Skin epidermis (tissue), 12 donors: ENCODE data around the gene BBS1.
"Not testable (repeated sequence)": the region's sequence is repeated elsewhere in the genome, so short reads cannot be mapped to it uniquely, and the experiment has no call there.

ENCODE experiments used
- H3K27ac ChIP-seq, 21 experiments: fragments of 200-600 bp; sonication (generic) in 11 of 21; one replicate each; pipeline ENCODE4 v1.5.0; 2020; ENCODE audit warnings: mild to moderate bottlenecking in 3 of 21, inconsistent platforms in 2 of 21, moderate library complexity in 2 of 21
- H3K4me3 ChIP-seq, 7 experiments: fragments of 200-600 bp; sonication (generic) in 2 of 7; one replicate each; pipeline ENCODE4 v1.5.0; 2020; ENCODE audit warnings: inconsistent platforms in 2 of 7, mild to moderate bottlenecking in 2 of 7, moderate library complexity in 1 of 7

Gene BBS1

DNA sequence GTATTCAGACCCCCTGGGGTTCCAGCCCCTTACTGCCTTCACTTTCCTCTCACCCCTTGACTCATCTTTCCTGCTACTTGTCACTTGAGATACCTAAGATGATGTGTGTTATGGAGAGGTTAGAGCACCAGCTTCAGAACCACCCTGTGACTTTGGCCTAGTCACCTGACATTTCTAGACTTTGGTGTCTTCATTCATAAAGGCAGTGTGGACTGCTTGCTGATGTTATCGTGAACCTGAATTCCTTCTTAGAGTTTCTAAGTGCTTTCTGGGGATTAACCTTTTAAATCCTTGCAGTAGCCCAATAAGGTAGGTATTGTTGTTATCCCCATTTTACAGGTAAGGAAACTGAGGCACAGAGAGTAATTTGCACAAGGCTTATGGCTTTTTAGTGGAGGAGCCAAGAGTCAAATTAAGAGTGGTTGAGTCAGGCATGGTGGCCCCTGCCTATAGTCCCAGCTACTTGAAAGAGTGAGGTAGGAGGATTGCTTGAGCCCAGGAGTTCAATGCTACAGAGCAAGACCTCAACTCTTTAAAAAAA, 5.1 kb upstream of the BBS1 start:
- Histone ChIP-seq H3K27ac (no peak overlapping the region), H3K4me3 (no peak overlapping the region)

DNA sequence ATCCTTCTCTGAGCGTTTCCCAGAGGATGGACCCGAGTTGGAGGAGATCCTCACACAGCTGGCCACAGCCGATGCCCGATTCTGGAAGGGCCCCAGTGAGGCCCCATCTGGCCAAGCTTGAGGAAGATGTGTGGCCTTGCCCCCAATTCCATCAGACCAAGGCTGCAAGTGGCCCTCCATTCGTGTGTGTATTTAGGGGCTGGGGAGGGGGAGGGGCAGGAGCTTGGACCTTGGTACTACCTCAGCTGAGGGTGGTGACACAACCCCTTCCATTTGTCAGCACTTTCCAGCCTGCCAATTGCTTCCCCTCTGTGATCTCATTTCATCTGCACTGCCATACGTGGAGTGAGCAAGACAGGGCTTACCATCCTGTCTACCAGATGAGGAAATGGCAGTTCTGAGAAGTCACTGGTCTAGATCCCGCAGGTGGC, 1.3 kb upstream of the BBS1 start:
- H3K27ac ChIP-seq, result no peak overlapping the region
- no peak overlapping the region for H3K4me3 ChIP-seq

DNA sequence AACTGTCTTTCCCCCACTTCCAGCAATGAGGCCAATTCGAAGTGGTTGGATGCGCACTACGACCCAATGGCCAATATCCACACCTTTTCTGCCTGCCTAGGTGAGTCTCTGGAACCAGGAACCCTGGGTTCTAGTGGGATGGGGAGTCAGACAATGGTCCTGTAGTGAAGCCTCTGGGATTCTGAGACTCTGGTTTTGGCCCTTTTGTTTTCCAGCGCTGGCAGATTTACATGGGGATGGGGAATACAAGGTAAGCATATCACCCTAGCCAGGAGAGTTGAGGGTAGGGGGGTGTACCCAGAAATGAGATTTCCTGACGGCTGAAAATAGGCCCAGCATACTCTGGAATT, 530 bp downstream of the BBS1 start:
- peak overlapping the region in 18 of 21 experiments; percentile 9 to 80 (median 51) for H3K27ac ChIP-seq
- peak overlapping the region; percentile 50 to 86 (median 67) for H3K4me3 ChIP-seq

DNA sequence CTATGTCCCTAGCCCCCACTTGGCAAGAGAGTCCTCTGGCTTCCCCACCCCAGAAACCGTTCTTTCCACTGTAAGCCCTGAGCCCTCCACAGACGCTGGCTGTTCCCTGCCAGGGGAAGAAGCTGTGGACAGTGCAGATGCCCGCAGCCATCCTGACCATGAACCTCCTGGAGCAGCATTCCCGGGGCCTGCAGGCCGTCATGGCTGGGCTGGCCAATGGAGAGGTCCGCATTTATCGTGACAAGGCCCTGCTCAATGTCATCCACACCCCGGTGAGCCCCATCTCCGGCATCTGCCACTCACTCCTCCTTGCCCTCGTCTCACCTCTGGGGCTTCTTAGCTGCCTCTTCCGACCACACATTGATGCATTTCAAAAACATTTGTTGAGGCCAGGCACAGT, 13.2 kb downstream of the BBS1 start:
- Histone ChIP-seq H3K27ac (no peak overlapping the region), H3K4me3 (no peak overlapping the region)

DNA sequence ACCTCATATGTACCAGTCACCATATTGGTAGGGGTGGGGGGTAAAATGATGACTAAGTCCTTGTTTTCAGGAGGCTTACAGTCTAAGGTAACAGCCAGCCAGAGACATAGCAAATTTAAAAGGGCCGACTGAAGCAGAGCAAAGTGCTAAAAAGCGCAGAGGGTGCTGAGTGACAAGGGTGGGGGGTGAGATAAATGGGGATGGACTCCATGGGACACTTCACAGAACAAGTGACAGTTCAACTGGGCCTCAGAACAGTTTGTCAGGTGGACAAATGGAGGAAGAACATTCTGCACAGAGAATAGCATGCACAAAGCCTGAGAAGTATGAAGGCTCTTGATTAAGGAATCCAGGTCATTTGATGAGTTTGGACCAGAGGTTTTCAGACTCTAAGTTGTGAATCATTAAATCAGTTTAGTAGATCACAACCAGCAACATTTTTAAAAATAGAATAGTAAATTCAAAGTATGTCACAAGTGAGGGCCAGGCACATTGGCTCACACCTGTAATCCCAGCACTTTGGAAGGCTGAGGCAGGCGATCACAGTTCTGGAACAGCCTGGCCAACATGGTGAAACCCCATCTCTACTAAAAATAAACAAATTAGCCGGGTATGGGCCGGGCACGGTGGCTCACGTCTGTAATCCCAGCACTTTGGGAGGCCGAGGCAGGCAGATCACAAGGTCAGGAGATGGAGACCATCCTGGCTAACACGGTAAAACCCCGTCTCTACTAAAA, 14.0 kb downstream of the BBS1 start:
- H3K4me3 ChIP-seq, result no peak overlapping the region
- H3K27ac ChIP-seq, result no peak overlapping the region

DNA sequence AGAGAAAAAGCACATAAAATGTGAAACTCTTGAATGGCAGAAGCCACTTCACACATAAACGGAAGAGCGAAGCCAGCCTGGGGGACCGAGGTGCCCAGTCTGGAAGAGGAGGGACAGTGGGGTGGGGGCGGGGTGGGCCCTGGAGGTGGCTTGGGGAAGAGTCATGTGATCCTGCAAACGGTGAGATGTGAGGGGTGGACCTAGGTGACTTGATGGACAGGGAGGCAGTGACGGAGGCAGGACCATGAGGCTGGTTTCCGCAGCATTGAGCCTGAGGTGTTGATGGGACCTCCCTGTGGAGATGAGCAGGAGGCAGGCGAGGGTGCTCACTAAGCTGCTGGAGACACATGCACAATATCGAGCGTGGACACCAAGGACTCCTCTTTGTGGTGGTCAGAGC, 18.6 kb downstream of the BBS1 start:
- no peak overlapping the region for H3K4me3 ChIP-seq
- no peak overlapping the region for H3K27ac ChIP-seq

DNA sequence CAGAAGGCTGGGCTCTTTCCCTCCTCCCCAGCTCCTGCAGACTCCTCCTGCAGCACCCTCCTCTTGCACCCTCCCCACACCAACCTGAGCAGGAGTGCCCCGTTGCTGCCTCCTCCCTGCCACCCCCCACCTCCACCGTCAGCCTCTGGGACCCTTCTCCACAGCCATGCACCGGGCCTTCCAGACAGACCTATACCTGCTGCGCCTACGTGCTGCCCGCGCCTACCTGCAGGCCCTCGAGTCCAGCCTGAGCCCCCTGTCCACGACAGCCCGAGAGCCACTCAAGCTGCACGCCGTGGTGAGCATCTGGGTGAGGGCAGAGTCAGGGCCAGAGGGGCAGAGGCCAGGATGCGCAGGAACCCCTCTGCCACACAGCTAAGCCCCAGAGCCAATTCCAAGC, 19.2 kb downstream of the BBS1 start:
- no peak overlapping the region for H3K27ac ChIP-seq
- no peak overlapping the region for H3K4me3 ChIP-seq

DNA sequence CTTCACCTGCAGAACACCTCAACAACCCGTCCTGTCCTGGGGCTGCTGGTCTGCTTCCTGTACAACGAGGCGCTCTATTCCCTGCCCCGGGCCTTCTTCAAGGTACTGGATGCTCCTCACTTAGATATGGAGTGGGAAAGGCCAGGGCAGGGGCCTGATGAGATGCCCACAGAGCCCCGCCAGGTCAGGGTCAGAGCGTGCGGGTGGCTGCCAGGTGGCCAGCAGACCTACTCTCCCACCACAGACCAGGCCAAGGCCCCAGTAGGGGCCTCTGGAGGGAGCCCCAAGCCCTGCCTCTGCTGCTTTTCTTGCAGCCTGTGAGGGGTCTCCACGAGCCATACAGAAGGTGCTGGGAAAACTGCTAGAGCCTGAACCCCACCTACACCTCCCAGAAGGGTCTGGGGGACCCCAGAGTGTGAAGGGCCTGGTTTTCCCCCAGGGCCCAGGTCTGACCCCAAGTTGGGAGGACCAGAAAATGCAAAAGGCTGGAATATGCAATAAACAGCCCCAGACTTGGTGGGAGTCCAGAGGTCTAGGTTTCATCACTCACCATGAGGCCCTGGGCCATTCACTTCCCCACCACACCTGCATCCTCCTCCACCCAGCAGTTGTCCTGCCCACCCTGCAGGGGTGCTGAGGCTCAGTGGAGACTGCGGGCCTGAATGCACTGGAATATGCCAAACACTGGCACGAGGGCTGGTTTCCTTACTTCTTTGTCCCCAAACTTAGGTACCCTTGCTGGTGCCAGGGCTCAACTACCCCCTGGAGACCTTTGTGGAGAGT, 20.7 kb downstream of the BBS1 start:
- no peak overlapping the region for H3K4me3 ChIP-seq

DNA sequence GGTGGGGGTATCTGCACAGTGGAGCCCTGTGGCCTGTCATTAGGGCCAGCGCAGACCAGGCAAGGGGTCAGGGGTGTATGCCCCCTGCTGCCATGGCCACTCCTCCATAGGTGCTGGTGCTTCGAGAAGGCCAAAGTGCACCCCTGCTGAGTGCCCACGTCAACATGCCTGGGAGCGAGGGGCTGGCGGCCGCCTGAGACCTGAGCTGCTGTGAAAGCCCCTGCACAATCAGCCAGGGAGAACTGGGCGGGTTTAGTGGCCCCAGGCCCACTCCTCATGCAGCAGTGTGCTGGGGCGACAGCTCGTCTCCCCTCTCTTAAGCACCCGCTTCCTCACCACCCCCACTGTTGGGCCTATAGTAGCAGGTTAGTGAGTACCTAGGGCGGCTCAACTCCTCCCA, 21.4 kb downstream of the BBS1 start:
- Histone ChIP-seq H3K4me3 (no peak overlapping the region), H3K27ac (no peak overlapping the region)

More for the DNA sequence above, 20.7 kb downstream of the BBS1 start:
- H3K27ac ChIP-seq, result no peak overlapping the region

DNA sequence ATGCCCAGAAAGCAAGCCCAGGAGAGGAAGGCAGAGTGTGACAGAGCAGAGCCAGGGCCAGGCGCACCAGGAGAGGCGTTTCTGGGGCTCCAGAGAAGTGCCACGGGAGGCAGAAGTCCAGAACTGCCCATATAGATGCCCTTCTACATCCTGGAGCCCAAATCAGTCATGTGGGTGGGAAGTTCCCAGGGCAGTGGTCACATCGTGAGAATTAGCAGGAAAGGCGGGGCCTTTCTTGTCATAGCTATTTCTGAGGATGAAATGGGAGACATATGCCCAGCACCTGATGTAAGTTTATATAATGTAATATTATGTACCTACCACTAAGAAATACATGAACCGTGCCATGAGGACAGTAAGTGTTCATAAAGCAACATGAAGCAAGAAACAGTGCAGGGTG, 22.3 kb downstream of the BBS1 start:
- H3K4me3 ChIP-seq, result no peak overlapping the region
- no peak overlapping the region for H3K27ac ChIP-seq

DNA sequence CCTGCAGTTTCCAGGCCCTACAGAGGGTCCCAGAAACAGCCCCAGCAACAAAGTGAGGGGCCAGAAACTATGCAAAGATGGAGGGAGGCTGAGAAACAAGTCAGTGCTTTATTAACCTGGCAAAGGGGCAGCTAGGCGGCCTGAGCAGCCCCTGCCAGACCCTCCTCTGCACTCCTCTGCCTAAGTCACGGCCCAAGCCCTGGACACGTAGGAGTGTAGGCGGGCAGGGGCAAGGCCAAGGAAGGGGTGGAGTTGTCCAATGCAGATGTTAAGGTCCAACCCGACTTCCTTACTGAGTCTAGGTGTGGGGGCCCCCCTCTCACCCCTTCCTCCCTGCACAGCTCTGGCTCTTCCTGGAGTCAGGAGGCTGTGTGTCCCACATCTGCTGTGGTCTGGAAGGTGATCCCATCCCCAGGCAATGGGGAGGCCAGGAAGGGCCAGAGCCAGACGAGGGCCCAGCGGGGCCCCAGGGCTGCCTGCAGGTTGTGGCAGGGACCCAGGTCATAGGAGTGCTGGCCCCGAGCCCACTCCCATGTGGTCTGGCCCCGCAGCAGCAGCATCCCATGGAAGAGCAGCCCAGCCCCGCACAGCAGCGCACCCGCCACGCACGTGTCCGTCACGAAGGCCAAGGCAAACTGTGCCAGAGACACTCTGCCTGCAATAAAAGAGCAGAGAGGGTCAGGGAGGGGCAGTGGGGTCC, 28.9 kb downstream of the BBS1 start:
- Histone ChIP-seq H3K4me3 (no peak overlapping the region), H3K27ac (no peak overlapping the region)

DNA sequence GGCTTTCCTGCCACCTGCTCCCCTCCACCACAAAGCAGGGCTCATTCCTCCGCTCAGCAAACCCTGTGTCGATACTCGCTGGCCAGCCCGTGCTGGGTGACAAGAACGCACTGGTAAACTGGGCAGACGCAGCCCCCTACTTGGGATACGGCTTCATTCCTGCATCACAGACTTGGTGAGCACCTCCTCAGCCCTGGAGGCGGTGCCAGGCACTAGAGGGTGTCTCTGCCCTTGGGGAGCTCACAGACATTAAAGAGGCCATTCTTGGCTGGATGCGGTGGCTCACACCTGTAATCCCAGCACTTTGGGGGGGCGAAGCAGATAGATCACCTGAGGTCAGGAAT, 29.4 kb downstream of the BBS1 start:
- Histone ChIP-seq H3K27ac (no peak overlapping the region), H3K4me3 (no peak overlapping the region)

DNA sequence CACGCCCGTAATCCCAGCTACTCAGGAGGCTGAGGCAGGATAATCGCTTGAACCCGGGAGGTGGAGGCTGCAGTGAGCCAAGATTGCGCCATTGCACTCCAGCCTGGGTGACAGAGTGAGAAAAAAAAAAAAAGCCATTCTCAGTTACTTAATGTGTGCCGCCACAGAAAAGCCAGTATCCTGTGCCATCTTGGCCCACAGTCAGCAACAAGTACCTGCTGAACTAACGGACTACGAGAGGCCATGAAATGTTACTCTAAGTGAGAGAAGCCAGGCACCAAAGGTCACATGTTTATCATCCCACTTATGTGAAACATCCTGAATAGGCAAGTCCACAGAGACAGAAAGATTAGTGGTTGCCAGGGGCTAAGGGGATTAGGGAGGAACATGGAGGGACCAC, 30.2 kb downstream of the BBS1 start:
- H3K4me3 ChIP-seq, H3K27ac ChIP-seq: not testable (repeated sequence)

DNA sequence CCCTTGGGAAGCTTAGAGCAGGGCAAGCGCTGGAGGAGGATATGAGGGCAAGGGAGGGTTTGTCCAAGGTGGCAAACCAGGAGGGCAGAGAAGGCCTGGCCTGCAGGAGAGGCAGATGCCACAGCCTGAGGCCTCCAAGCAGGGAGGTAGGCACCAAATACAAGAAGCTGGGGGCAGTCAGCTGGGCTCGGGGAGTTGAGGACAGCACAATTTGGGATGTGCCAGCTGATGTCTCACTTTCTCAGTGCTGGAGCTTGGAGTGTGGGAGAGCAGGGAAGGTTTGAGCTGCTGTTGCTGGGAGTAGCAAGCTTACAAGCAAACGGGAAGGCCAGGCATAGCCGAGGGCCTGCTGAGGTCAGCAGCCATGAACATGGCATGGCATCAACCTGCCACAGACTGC, 31.5 kb downstream of the BBS1 start:
- no peak overlapping the region for H3K4me3 ChIP-seq
- peak overlapping the region in 1 of 21 experiments; percentile 31 for H3K27ac ChIP-seq

DNA sequence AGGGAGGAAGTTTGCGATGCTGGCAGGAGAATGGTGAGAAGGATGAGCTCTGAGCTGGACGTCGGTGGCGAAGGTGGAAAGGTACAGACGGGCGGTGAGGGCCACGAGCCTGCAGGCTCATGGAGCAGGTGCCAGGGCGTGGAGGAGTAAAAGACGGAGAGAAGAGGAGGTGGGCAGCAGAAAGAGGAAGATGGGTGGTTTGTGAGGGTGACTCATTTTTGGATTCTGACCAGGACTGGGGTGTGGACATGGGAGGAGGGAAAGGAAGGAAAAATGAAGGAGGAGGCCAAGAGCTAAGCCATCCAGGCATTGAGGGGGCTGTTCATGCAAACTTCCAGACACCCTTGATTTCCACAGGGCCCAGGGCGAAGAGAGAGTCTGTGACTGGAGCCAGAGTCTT, 31.9 kb downstream of the BBS1 start:
- H3K4me3 ChIP-seq, result no peak overlapping the region
- peak overlapping the region in 1 of 21 experiments; percentile 31 for H3K27ac ChIP-seq

DNA sequence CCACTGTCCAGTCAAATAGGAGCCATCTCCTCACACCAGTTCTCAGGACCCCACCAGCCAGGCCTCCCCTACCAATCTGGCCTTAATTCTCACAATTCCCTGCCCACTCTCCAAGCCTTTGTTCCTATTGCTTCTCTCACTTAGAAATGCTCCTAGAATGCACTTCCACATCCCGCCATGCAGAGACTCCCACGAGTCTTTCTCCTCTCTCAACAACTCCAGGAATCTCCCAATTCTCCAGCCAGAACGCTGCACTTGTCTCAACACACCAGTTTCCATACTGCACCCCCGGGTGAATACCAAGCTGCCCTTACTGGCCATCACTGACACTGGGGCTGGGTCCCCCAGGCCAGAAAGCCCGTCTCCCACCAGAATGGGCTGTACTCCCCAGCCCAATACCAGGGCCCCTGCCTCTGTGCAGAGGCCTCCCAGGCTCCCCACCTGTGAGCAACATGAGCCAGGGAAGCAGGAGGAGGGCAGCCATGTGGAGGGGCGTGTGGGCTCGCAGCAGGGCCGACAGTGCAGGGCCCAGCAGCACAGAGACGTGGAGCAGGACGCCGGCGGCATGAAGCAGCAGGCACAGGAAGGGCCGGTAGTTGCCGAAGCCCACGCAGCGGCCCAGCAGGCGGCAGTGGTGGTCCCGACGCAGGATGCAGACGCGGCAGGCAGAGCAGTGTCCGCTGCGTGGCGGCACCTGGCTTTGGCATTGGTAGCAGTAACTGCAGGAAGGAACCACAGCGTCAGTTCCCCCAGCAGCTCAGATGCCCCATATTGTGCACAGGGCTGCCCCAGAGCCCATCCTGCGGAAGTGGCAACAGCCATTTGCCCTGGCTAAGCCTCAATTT, 33.0 kb downstream of the BBS1 start:
- H3K4me3 ChIP-seq, result peak overlapping the region in 1 of 7 experiments; percentile 8
- peak overlapping the region in 18 of 21 experiments; percentile 5 to 90 (median 56) for H3K27ac ChIP-seq

DNA sequence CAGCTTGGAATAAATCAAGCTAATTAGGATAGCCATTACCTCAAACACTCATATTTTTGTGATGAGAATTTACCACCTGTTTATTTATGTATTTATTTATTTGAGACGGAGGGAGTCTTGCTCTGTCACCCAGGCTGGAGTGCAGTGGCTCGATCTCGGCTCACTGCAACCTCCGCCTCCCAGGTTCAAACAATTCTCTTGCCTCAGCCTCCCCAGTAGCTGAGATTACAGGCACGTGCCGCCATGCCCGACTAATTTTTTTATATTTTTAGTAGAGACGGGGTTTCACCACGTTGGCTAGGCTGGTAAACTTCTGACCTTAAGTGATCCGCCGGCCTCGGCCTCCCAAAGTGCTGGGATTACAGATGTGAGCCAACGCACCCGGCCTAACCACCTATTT, 34.5 kb downstream of the BBS1 start:
- peak overlapping the region; percentile 72 to 96 (median 79) for H3K4me3 ChIP-seq
- H3K27ac ChIP-seq, result peak overlapping the region in 7 of 21 experiments; percentile 82 to 93 (median 88)

DNA sequence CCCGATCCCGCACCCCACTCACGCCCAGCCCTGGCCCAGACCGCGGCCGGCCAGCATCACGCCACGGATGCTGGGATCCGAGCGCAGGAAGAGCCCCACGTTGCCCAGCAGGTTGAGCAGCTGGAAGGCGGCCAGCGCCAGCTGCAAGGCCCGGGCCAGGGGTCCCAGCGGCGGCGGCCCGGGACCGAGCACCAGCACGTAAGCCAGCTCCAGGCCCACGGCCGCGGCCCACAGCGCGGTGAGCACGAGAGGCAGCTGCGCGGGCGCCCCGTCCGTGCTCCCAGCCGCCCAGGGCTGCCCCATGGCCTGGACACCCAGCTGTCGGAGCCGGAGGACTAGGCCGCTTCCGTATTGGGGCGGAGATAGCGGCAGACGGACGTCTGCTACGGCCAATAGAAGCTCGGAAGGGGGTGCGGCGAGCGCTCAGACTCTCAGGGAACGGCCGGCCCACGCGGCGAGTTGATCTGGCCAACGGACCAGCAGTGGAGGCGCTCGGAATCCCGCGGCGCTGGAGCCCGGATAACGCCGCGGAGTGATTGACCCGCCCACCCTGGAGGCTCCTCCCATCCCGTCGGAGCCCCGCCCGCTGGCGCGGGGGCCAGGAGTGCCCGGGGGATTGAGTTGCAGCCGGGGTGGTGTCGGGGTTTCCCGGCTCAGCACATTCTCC, 35.4 kb downstream of the BBS1 start, which contains the start of gene ZDHHC24:
Gene ZDHHC24, minus strand, starts transcription at position 348 of the 667 bp plus-strand sequence. Its CDS starts 45 bp downstream, at position 303.
- Histone ChIP-seq H3K27ac (peak within 1 kb of the TSS; percentile 36 to 93 (median 84)), H3K4me3 (peak within 1 kb of the TSS; percentile 72 to 96 (median 79))
